ENCODE data around the gene PARVB. TPM values are rescaled to one million over a fixed set of nuclear protein-coding genes. Genes with fewer than 3 reads are reported as not detected.

Gene PARVB
- total RNA-seq, 4 donors from 2014 or later: 32.1 to 61.9 (median 41.9) TPM

DNA sequence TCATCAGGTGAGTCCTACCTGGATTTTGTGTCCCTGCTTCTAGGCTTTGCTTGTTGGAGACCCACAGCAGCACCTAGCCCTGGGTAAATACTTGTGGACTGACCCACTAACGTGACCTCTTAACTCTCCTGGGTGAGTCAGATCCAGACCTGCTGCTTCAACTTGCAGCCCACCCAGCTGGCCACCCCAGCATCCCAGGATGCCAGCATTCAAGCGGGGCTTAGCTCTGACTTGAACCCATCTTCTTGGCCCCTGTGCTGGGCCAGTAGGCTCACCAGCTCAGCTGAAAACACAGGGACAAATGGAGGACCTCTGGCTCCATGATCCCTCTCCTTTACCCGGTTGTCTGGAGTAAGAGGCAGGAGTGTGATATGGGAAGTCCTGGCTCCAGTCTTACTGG is 190.1 kb downstream of the PARVB start:
- no peak for ATAC-seq
- peaks cover 4% of the 10 kb centered on the region for H3K27me3 ChIP-seq
- peaks cover 0 to 16% (median 10%) of the 10 kb centered on the region in 3 donors for H3K4me1 ChIP-seq
- peaks cover 0 to 25% (median 0%) of the 10 kb centered on the region in 3 donors for H3K9me3 ChIP-seq
- TF ChIP-seq POLR2AphosphoS5 (IDR thresholded peaks at IDR 0.05): no peak
- no peak for TF ChIP-seq POLR2A (IDR thresholded peaks at IDR 0.05)
- no peaks in the 10 kb centered on the region for H3K36me3 ChIP-seq
- no peak overlapping the region for H3K4me3 ChIP-seq
- WGBS, 2 donors (ENCODE audit: low coverage in 1 of 2): 87% methylated on average over 3 of the region's 3 CpGs; no CpG with 5 or more reads in 1 of the 2 donors
- no peak overlapping the region for H3K27ac ChIP-seq

DNA sequence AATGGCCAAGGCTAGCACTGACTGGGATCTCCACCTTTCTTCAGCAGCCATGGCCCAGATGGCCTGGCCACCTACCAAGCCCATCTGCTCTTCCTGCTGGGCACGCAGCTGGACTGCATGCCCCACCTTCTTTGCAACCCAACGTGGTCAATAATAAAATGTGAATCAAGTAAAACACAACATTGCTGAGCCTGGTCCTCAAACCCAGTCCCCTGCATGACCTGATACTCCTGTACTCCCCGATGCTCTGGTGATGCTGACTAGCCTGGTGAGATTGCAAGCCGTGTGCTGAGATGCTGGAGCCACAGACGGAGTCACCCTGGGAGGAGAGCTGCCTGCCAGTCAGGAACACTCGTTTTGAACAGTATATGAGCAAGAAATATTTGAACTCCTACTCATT is 190.7 kb downstream of the PARVB start:
- TF ChIP-seq POLR2A (IDR thresholded peaks at IDR 0.05) (no peak), EP300 (IDR thresholded peaks at IDR 0.05) (no peak), POLR2AphosphoS5 (IDR thresholded peaks at IDR 0.05) (no peak)
- TF ChIP-seq, protein P1, sequence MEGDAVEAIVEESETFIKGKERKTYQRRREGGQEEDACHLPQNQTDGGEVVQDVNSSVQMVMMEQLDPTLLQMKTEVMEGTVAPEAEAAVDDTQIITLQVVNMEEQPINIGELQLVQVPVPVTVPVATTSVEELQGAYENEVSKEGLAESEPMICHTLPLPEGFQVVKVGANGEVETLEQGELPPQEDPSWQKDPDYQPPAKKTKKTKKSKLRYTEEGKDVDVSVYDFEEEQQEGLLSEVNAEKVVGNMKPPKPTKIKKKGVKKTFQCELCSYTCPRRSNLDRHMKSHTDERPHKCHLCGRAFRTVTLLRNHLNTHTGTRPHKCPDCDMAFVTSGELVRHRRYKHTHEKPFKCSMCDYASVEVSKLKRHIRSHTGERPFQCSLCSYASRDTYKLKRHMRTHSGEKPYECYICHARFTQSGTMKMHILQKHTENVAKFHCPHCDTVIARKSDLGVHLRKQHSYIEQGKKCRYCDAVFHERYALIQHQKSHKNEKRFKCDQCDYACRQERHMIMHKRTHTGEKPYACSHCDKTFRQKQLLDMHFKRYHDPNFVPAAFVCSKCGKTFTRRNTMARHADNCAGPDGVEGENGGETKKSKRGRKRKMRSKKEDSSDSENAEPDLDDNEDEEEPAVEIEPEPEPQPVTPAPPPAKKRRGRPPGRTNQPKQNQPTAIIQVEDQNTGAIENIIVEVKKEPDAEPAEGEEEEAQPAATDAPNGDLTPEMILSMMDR (IDR thresholded peaks at IDR 0.05): no peak
- WGBS, 2 donors (ENCODE audit: low coverage in 1 of 2): 68 to 96% methylated on average over 3 to 4 of the region's 6 CpGs
- H3K4me1 ChIP-seq: peaks cover 0 to 16% (median 10%) of the 10 kb centered on the region in 3 donors
- H3K27ac ChIP-seq: no peak overlapping the region
- no peak for ATAC-seq
- H3K36me3 ChIP-seq: no peaks in the 10 kb centered on the region
- H3K4me3 ChIP-seq: no peak overlapping the region
- H3K27me3 ChIP-seq: peaks cover 5% of the 10 kb centered on the region
- H3K9me3 ChIP-seq: peaks cover 0 to 19% (median 0%) of the 10 kb centered on the region in 3 donors

DNA sequence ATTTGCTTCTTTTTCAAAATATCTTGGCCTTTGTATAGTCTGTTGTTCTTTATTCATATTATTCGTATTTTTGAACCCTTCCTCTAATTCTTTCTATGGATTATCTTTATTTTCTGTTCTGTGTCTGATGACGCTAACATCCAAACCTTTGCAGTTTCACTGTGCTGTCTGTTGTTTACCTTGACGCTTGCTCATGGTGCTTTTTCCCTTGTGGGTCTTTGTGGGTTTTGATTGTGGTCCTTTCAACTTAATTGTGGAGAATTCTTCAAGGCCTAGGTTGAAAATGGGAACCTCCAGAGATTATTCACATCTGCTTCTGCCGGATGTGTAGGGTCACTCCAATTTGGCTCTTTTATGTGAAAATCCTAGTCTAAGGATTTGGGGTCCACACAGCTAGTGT is 191.2 kb downstream of the PARVB start:
- 93% methylated on average over 3 to 4 of the region's 4 CpGs for WGBS, 2 donors (ENCODE audit: low coverage in 1 of 2)
- H3K4me3 ChIP-seq: no peak overlapping the region
- peaks cover 5% of the 10 kb centered on the region for H3K27me3 ChIP-seq
- H3K27ac ChIP-seq: no peak overlapping the region
- H3K4me1 ChIP-seq: peaks cover 0 to 16% (median 10%) of the 10 kb centered on the region in 3 donors
- H3K36me3 ChIP-seq: no peaks in the 10 kb centered on the region
- TF ChIP-seq POLR2AphosphoS5 (IDR thresholded peaks at IDR 0.05) (no peak), POLR2A (IDR thresholded peaks at IDR 0.05) (no peak), EP300 (IDR thresholded peaks at IDR 0.05) (no peak)
- TF ChIP-seq, protein P1 (IDR thresholded peaks at IDR 0.05): no peak
- peaks cover 0 to 15% (median 0%) of the 10 kb centered on the region in 3 donors for H3K9me3 ChIP-seq
- no peak for ATAC-seq

DNA sequence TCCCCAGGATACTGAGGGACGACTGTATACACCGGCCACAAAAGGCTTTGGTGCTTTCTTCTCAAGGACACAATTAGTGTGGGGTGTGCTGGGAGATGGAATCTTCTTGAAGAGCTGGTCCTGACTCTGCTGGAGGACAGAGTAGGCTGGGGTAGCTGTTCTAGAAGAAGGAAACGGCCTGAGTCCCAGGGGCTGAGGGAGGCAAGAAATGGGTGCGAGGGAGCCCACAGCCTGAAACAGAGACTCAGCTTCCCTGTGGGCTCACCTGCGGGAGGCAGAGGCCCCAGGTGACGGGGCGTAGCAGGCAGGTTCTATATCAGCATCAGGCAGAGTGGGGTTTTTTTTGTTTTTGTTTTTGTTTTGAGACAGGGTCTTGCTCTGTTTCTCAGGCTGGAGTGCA is 193.2 kb downstream of the PARVB start:
- peaks cover 0 to 7% (median 3%) of the 10 kb centered on the region in 3 donors for H3K4me1 ChIP-seq
- peaks cover 13% of the 10 kb centered on the region for H3K27me3 ChIP-seq
- ATAC-seq: no peak
- peaks cover 0 to 15% (median 0%) of the 10 kb centered on the region in 3 donors for H3K9me3 ChIP-seq
- TF ChIP-seq POLR2AphosphoS5 (IDR thresholded peaks at IDR 0.05) (no peak), POLR2A (IDR thresholded peaks at IDR 0.05) (no peak), EP300 (IDR thresholded peaks at IDR 0.05) (no peak)
- TF ChIP-seq, protein P1 (IDR thresholded peaks at IDR 0.05): no peak
- no peak overlapping the region for H3K27ac ChIP-seq
- no peak overlapping the region for H3K4me3 ChIP-seq
- no peaks in the 10 kb centered on the region for H3K36me3 ChIP-seq
- WGBS, 2 donors (ENCODE audit: low coverage in 1 of 2): 92 to 98% methylated on average over 5 to 6 of the region's 7 CpGs

DNA sequence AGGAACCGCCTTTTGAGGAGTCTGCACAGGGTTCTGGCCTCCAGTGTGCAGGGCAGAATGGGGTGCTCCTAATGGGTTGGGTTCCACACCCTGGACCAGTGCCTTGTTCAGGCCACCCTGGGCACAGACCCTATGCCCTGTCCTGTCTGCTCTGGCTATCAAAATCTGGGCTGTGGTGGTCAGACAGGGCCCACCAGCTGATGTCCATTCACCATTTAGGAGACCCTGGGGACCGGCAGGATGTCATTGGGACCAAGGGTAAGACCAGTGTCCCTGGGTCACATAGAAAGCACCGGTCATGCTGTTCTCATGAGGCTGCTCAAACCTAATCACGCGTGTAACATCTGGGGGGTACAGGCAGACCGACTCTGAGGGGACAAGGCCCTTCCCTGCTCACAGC is 194.0 kb downstream of the PARVB start:
- no peak overlapping the region for H3K27ac ChIP-seq
- H3K27me3 ChIP-seq: peaks cover 15% of the 10 kb centered on the region
- no peaks in the 10 kb centered on the region for H3K36me3 ChIP-seq
- H3K4me3 ChIP-seq: no peak overlapping the region
- H3K4me1 ChIP-seq: no peaks in the 10 kb centered on the region
- peaks cover 0 to 15% (median 0%) of the 10 kb centered on the region in 3 donors for H3K9me3 ChIP-seq
- no peak for TF ChIP-seq POLR2A (IDR thresholded peaks at IDR 0.05)
- TF ChIP-seq EP300 (IDR thresholded peaks at IDR 0.05): no peak
- TF ChIP-seq, protein P1 (IDR thresholded peaks at IDR 0.05): no peak
- no peak for TF ChIP-seq POLR2AphosphoS5 (IDR thresholded peaks at IDR 0.05)
- ATAC-seq: no peak
- WGBS, 2 donors (ENCODE audit: low coverage in 1 of 2): no CpG with 5 or more reads among the region's 6 CpGs
